Heart left ventricle (tissue), 16 donors: ENCODE results near the gene PRDM16. TPM values are rescaled to one million over a fixed set of nuclear protein-coding genes. Genes with fewer than 3 reads are reported as not detected.

Experiments used
- ATAC-seq, 4 donors: fragments of 200-7000 bp; cut with Tn5 transposase; one replicate each; pipeline ENCODE4 v1.9.1; 2020 to 2022; ENCODE audit warnings: moderate library complexity in 4 of 4, mild to moderate bottlenecking in 3 of 4, moderate number of reproducible peaks in 1 of 4
- DNase-seq, 5 donors: peaks; one replicate each; pipeline ENCODE4 v3.0.0-alpha.2; 2020
- H3K27ac ChIP-seq, 12 donors: fragments of 200-600 bp; sonication (generic) in 4 of 12; one replicate each; pipeline versions ENCODE4 v1.5.0 to v1.8.0; 2016 to 2022; ENCODE audit warnings: mild to moderate bottlenecking in 2 of 12
- H3K27me3 ChIP-seq, 9 donors: fragments of 200-600 bp; sonication (generic) in 2 of 9; one replicate each; pipeline versions ENCODE4 v1.5.1 to v1.8.0; 2016 to 2022; ENCODE audit warnings: mild to moderate bottlenecking in 3 of 9
- H3K36me3 ChIP-seq, 9 donors: fragments of 200-600 bp; sonication (generic) in 2 of 9; one replicate each; pipeline versions ENCODE4 v1.5.0 to v1.8.0; 2018 to 2022; ENCODE audit warnings: mild to moderate bottlenecking in 2 of 9
- H3K4me1 ChIP-seq, 12 donors: fragments of 200-600 bp; sonication (generic) in 4 of 12; one replicate each; pipeline versions ENCODE4 v1.5.0 to v1.8.0; 2016 to 2022; ENCODE audit warnings: mild to moderate bottlenecking in 3 of 12
- H3K4me3 ChIP-seq, 12 donors: fragments of 200-600 bp; sonication (generic) in 4 of 12; one replicate each; pipeline versions ENCODE4 v1.5.0 to v1.8.0; 2017 to 2022; ENCODE audit warnings: mild to moderate bottlenecking in 9 of 12, moderate library complexity in 4 of 12
- H3K9me3 ChIP-seq, 12 donors: fragments of 200-600 bp; sonication (generic) in 4 of 12; one replicate each; pipeline versions ENCODE4 v1.5.0 to v1.8.0; 2016 to 2022; ENCODE audit warnings: mild to moderate bottlenecking in 1 of 12
- CTCF ChIP-seq, 12 donors: fragments of 200-600 bp; sonication (generic) in 4 of 12; IDR thresholded peaks; one replicate each; pipeline versions ENCODE4 v1.5.0 to v1.8.0; 2018 to 2022; ENCODE audit warnings: antibody characterized with exemption in 12 of 12, mild to moderate bottlenecking in 5 of 12
- POLR2A ChIP-seq, 2 donors: fragments of 450-650 bp; IDR thresholded peaks; one replicate each; pipeline ENCODE4 v1.6.1; 2017; ENCODE audit warnings: antibody characterized with exemption in 2 of 2, mild to moderate bottlenecking in 2 of 2, moderate library complexity in 2 of 2
- WGBS, 4 donors: extraction: QIAGEN DNeasy Blood & Tissue Kit in 2 of 4; methylation state at CpG; one replicate each; pipeline versions ENCODE4 v1.1.5 to v1.1.7; 2013 to 2018; 5-methylcytosine and 5-hydroxymethylcytosine counted together
- intact Hi-C, 10 donors: fragments of 100-400 bp; cut with DNase I; formaldehyde crosslinking; loops; one replicate each; pipeline versions ENCODE4 v1.11.1 to v1.14.2; 2022
- polyA plus RNA-seq, 2 donors: library from polyadenylated mRNA; stranded (reverse); fragments of 200-250 nt; gene quantifications; one replicate each; pipeline ENCODE4 v1.2.3, GENCODE V29; 2013
- total RNA-seq, 9 donors: library from RNA; depleted of rRNA in 2 of 9; stranded (reverse); fragments of >200 nt in 2 of 9; fragmentation: NEBNext Ultra II Directional in 3 of 9; extraction: Animal tissue kit (Norgen Biotek cat#: 25700) in 3 of 9; gene quantifications; one replicate each; pipeline versions ENCODE4 v1.1.0 to v1.2.4, GENCODE V29; 2016 to 2023
- donor health status: ischemic (EF 13 %, LVEDD 7.1; RV severe dilation, severe dysfunction).
- donor health status: healthy with polysubstance abuse.
- donor health status: DM: no; HTN: yes; CAD: no.
- donor health status: DM: no; HTN: no; CAD: no.
- donor health status: ischemic (EF 25% LVEDD 6.9; RV normal size, moderate dysfunction).
- donor health status: ischemic (EF 25% LVEDD 5.7; RV mildly dilated, moderate dysfunction).
- donor health status: healthy.
- donor health status: DM: yes; HTN: yes; CAD: no.
- donor health status: ischemic (EF 35%, LVEDD 5.7; RV mildly dilated, moderate dysfunction).
- donor health status: nonischemic (EF 11% LVEDD 7.7; RV severe dilation, severe dysfunction).
- donor health status: DM: yes; HTN: yes; CAD: no.
- donor health status: PGD.
- donor health status: ischemic (EF 29% LVEDD 5.4; RV normal size, mild dysfunction).
- donor health status: nonischemic (EF 23%, LVEDD 6.1; RV moderate dilation, normal function).

Gene PRDM16
- total and polyA plus RNA-seq, 11 donors, result 6.0 to 22.7 (median 14.0) TPM

- TF ChIP-seq CTCF (IDR thresholded peaks at IDR 0.05) (no peak), POLR2A (IDR thresholded peaks at IDR 0.05) (no peak)
- DNase-seq (no peak), ATAC-seq (no peak)
- H3K4me1 ChIP-seq, result peaks cover 0 to 59% (median 11%) of the 10 kb centered on the region in 12 donors
- no peak overlapping the region for H3K27ac ChIP-seq
- intact Hi-C loops, result no loop called here
- no peaks in the 10 kb centered on the region for H3K36me3 ChIP-seq
- WGBS, 4 donors, result 79 to 88% (median 84%) methylated on average over 12 to 15 of the region's 15 CpGs
- no peak overlapping the region for H3K4me3 ChIP-seq
- H3K27me3 ChIP-seq, result peaks cover 0 to 7% (median 0%) of the 10 kb centered on the region in 9 donors
- H3K9me3 ChIP-seq, result no peaks in the 10 kb centered on the region
These were observed 267.0 kb downstream of the PRDM16 start for GRCh38 chr1:3335754-3336640.

- H3K4me1 ChIP-seq, result peaks cover 0 to 57% (median 11%) of the 10 kb centered on the region in 12 donors
These were observed 267.9 kb downstream of the PRDM16 start for GRCh38 chr1:3336641-3337630.

GRCh38 chr1:3337798-3338724 lies 269.1 kb downstream of the PRDM16 start:
- WGBS, 4 donors, result 64 to 72% (median 66%) methylated on average over 18 of the region's 18 CpGs
- TF ChIP-seq CTCF (IDR thresholded peaks at IDR 0.05), result no peak
- no peak for TF ChIP-seq POLR2A (IDR thresholded peaks at IDR 0.05)
- Histone ChIP-seq H3K36me3 (no peaks in the 10 kb centered on the region), H3K27ac (peak overlapping the region in 5 of 12 donors; percentile 10 to 60 (median 39)), H3K27me3 (peaks cover 0 to 7% (median 0%) of the 10 kb centered on the region in 9 donors), H3K4me1 (peaks cover 0 to 48% (median 11%) of the 10 kb centered on the region in 12 donors), H3K9me3 (peaks cover 0 to 8% (median 1%) of the 10 kb centered on the region in 12 donors), H3K4me3 (no peak overlapping the region)
- intact Hi-C loops, result no loop called here
- ATAC-seq, result peak in 1 of 4 donors; percentile 23
- DNase-seq, result no peak

More at GRCh38 chr1:3336641-3337630, 267.9 kb downstream of the PRDM16 start:
- no peaks in the 10 kb centered on the region for H3K36me3 ChIP-seq
- no peak overlapping the region for H3K27ac ChIP-seq
- WGBS, 4 donors, result 82 to 98% (median 90%) methylated on average over 6 of the region's 6 CpGs
- H3K27me3 ChIP-seq, result peaks cover 0 to 7% (median 0%) of the 10 kb centered on the region in 9 donors
- ATAC-seq (no peak), DNase-seq (no peak)
- no peaks in the 10 kb centered on the region for H3K9me3 ChIP-seq
- no peak for TF ChIP-seq CTCF (IDR thresholded peaks at IDR 0.05)
- no peak for TF ChIP-seq POLR2A (IDR thresholded peaks at IDR 0.05)
- intact Hi-C loops, result no loop called here
- H3K4me3 ChIP-seq, result no peak overlapping the region
